ENCODE results near the gene C12orf42. TPM values are rescaled to one million over a fixed set of nuclear protein-coding genes. Genes with fewer than 3 reads are reported as not detected.

C12orf42 gene
- total RNA-seq, 1 experiment from 2014 or later, result not detected

- H2AFZ ChIP-seq (ENCODE audit: low read length), result no peak overlapping the region
- ChIA-PET POLR2A (ENCODE audit: unreplicated experiment) (no interaction called here), CTCF (no interaction called here)
- no peaks in the 10 kb centered on the region for H3K9me2 ChIP-seq (replicated peaks; ENCODE audit: low read length)
- no peak overlapping the region for H3K4me3 ChIP-seq (ENCODE audit: low read length)
- peaks cover 24% of the 10 kb centered on the region for H3K4me1 ChIP-seq (ENCODE audit: insufficient read depth, low read length)
- H3K36me3 ChIP-seq (ENCODE audit: low read depth, low read length), result no peaks in the 10 kb centered on the region
- intact Hi-C loops (cut with micrococcal nuclease), result no loop called here
- no peaks in the 10 kb centered on the region for H4K20me1 ChIP-seq (ENCODE audit: low read length)
- no peaks in the 10 kb centered on the region for H3K79me2 ChIP-seq (ENCODE audit: low read length)
- TF ChIP-seq, protein P1, sequence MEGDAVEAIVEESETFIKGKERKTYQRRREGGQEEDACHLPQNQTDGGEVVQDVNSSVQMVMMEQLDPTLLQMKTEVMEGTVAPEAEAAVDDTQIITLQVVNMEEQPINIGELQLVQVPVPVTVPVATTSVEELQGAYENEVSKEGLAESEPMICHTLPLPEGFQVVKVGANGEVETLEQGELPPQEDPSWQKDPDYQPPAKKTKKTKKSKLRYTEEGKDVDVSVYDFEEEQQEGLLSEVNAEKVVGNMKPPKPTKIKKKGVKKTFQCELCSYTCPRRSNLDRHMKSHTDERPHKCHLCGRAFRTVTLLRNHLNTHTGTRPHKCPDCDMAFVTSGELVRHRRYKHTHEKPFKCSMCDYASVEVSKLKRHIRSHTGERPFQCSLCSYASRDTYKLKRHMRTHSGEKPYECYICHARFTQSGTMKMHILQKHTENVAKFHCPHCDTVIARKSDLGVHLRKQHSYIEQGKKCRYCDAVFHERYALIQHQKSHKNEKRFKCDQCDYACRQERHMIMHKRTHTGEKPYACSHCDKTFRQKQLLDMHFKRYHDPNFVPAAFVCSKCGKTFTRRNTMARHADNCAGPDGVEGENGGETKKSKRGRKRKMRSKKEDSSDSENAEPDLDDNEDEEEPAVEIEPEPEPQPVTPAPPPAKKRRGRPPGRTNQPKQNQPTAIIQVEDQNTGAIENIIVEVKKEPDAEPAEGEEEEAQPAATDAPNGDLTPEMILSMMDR (conservative IDR thresholded peaks at IDR 0.05; ENCODE audit: low read depth, low read length), result peak; percentile 61
- TF ChIP-seq EZH2phosphoT487 (IDR thresholded peaks at IDR 0.05; ENCODE audit: borderline replicate concordance, low read length), result no peak
- no peaks in the 10 kb centered on the region for H3F3A ChIP-seq (ENCODE audit: low read length, unreplicated experiment)
- H3K9ac ChIP-seq (ENCODE audit: low read length), result no peak overlapping the region
- no TSS peak for BruUV-seq (replicated peaks)
- no peaks in the 10 kb centered on the region for H3K9me3 ChIP-seq (ENCODE audit: low read length)
- no peaks in the 10 kb centered on the region for H3K27me3 ChIP-seq (ENCODE audit: low read length)
- no peak overlapping the region for H3K27ac ChIP-seq (ENCODE audit: low read length)
- DNase-seq, result no peak
- no peak overlapping the region for H3K4me2 ChIP-seq (ENCODE audit: low read length)
- no peak for ATAC-seq
These were observed 8.0 kb upstream of the C12orf42 start for GRCh38 chr12:103503546-103504480.

DNA sequence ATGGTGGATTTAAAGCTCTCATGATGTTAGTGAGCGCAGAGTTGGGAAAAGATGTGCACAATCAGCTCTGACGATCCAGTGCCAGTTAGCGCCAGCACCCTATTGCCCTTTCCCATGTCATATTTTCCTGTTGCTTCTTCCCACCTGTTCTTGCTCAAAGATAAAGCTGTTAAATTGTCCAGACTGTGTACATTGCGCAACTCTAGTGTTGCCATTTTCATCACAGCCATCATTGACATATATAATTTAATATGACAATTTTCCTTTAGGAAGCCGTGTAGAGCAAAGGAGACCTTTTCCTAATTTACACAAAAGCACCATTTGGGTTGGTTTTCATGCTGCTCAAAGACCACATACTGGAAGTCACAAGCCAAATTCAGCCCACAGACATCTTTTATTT is 5.7 kb upstream of the C12orf42 start:
- intact Hi-C loops (cut with micrococcal nuclease), result no loop called here
- Histone ChIP-seq H3K79me2 (ENCODE audit: low read length) (no peaks in the 10 kb centered on the region), H3K9me2 (replicated peaks; ENCODE audit: low read length) (no peaks in the 10 kb centered on the region), H4K20me1 (ENCODE audit: low read length) (no peaks in the 10 kb centered on the region), H3K4me3 (ENCODE audit: low read length) (no peak overlapping the region), H3K9me3 (ENCODE audit: low read length) (no peaks in the 10 kb centered on the region), H3K4me2 (ENCODE audit: low read length) (no peak overlapping the region), H3K4me1 (ENCODE audit: insufficient read depth, low read length) (peaks cover 24% of the 10 kb centered on the region), H3K27ac (ENCODE audit: low read length) (no peak overlapping the region), H3K36me3 (ENCODE audit: low read depth, low read length) (no peaks in the 10 kb centered on the region), H3F3A (ENCODE audit: low read length, unreplicated experiment) (no peaks in the 10 kb centered on the region), H3K9ac (ENCODE audit: low read length) (no peak overlapping the region), H2AFZ (ENCODE audit: low read length) (no peak overlapping the region), H3K27me3 (ENCODE audit: low read length) (no peaks in the 10 kb centered on the region)
- CTCF ChIA-PET, result no interaction called here
- POLR2A ChIA-PET (ENCODE audit: unreplicated experiment), result no interaction called here
- ATAC-seq (no peak), DNase-seq (no peak)
- TF ChIP-seq EZH2phosphoT487 (IDR thresholded peaks at IDR 0.05; ENCODE audit: borderline replicate concordance, low read length) (no peak), EZH2 (IDR thresholded peaks at IDR 0.05; ENCODE audit: low read length, unreplicated experiment) (no peak)
- TF ChIP-seq, protein P1 (conservative IDR thresholded peaks at IDR 0.05; ENCODE audit: low read depth, low read length), result no peak
- BruUV-seq (replicated peaks), result no TSS peak

DNA sequence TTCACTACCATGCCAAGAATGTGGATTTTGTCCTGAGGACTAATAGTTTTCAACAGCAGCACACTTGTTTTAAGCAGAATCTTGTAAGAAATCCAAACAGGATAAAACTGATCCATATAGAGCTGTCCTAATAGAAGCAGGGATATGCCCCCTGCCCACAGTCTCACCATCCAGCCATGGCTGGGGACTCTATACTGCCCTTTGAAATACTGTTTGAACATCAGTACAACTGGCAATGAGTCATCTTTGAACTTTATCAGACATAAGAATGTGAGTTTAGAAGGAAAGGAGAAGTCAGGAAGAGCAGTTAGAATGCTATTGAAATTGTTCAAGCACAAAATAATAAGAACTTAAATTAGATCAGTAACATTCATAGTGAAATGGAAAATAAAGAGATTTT is 3.8 kb upstream of the C12orf42 start:
- no peaks in the 10 kb centered on the region for H3K9me3 ChIP-seq (ENCODE audit: low read length)
- no TSS peak for BruUV-seq (replicated peaks)
- DNase-seq (peak; percentile 43), ATAC-seq (peak; percentile 53)
- H3K4me1 ChIP-seq (ENCODE audit: insufficient read depth, low read length), result peaks cover 15% of the 10 kb centered on the region
- POLR2A ChIA-PET (ENCODE audit: unreplicated experiment), result no interaction called here
- H3F3A ChIP-seq (ENCODE audit: low read length, unreplicated experiment), result no peaks in the 10 kb centered on the region
- H3K4me3 ChIP-seq (ENCODE audit: low read length), result no peak overlapping the region
- H3K36me3 ChIP-seq (ENCODE audit: low read depth, low read length), result no peaks in the 10 kb centered on the region
- H3K9ac ChIP-seq (ENCODE audit: low read length), result no peak overlapping the region
- no peak overlapping the region for H3K27ac ChIP-seq (ENCODE audit: low read length)
- intact Hi-C loops (cut with micrococcal nuclease), result no loop called here
- H3K79me2 ChIP-seq (ENCODE audit: low read length), result no peaks in the 10 kb centered on the region
- H2AFZ ChIP-seq (ENCODE audit: low read length), result no peak overlapping the region
- CTCF ChIA-PET, result no interaction called here
- no peak overlapping the region for H3K4me2 ChIP-seq (ENCODE audit: low read length)
- H4K20me1 ChIP-seq (ENCODE audit: low read length), result no peaks in the 10 kb centered on the region
- TF ChIP-seq EZH2phosphoT487 (IDR thresholded peaks at IDR 0.05; ENCODE audit: borderline replicate concordance, low read length) (no peak), EZH2 (IDR thresholded peaks at IDR 0.05; ENCODE audit: low read length, unreplicated experiment) (no peak)
- TF ChIP-seq, protein P1 (conservative IDR thresholded peaks at IDR 0.05; ENCODE audit: low read depth, low read length), result no peak
- H3K27me3 ChIP-seq (ENCODE audit: low read length), result peaks cover 5% of the 10 kb centered on the region
- no peaks in the 10 kb centered on the region for H3K9me2 ChIP-seq (replicated peaks; ENCODE audit: low read length)
